Stimulated activated effector memory CD8-positive, alpha-beta T cell treated with anti-CD3 and anti-CD28 coated beads, Interleukin-12 subunit alpha, Interleukin-12 subunit beta, amount 100 ng/mL, for 72 hours (primary cell): ENCODE results near the gene ABLIM1.

Experiments used
- ATAC-seq: fragments of 150-1000 bp; cut with Tn5 transposase; 2 replicates; pipeline ENCODE4 v1.10.0; 2021
- DNase-seq, 2 donors: peaks; one replicate each; pipeline ENCODE4 v3.0.0; 2021 to 2022; ENCODE audit warnings: low spot score in 2 of 2
- H3K27ac Mint-ChIP-seq: one replicate; pipeline ENCODE4 v1.8.0; 2022; ENCODE audit warnings: mild to moderate bottlenecking, mixed read lengths
- H3K36me3 Mint-ChIP-seq: one replicate; pipeline ENCODE4 v1.8.0; 2022; ENCODE audit warnings: mild to moderate bottlenecking, mixed read lengths
- H3K4me1 Mint-ChIP-seq: one replicate; pipeline ENCODE4 v1.8.0; 2022; ENCODE audit warnings: mixed read lengths
- H3K4me3 Mint-ChIP-seq: one replicate; pipeline ENCODE4 v1.8.0; 2022; ENCODE audit warnings: mild to moderate bottlenecking, mixed read lengths
- H3K9me3 Mint-ChIP-seq: one replicate; pipeline ENCODE4 v1.8.0; 2022; ENCODE audit warnings: mixed read lengths

The ABLIM1 gene

DNA sequence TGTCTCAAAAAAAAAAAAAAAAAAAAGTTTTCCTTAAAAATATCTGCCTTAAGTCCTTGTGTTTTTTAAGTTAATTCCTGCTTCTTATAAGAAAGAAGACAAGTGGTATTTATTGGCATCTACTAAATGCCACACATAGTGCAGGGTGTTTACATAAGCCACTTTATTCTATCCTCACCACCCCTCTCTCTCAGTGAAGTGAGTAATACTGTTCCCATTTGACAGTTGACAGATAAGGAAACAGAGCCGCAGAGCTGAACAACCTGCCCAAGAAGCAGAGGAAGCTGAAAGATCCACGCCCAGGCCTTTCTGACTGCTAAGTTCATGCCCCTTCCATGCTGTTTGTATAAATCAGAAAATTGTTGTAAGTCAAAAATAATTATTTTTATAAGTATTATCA is 54.1 kb downstream of the ABLIM1 start:
- DNase-seq = no peak
- Mint-ChIP-seq H3K4me3 (no peak overlapping the region), H3K36me3 (no peaks in the 10 kb centered on the region), H3K27ac (no peak overlapping the region), H3K9me3 (no peaks in the 10 kb centered on the region), H3K4me1 (peaks cover 9% of the 10 kb centered on the region)
- peak; percentile 88 for ATAC-seq

DNA sequence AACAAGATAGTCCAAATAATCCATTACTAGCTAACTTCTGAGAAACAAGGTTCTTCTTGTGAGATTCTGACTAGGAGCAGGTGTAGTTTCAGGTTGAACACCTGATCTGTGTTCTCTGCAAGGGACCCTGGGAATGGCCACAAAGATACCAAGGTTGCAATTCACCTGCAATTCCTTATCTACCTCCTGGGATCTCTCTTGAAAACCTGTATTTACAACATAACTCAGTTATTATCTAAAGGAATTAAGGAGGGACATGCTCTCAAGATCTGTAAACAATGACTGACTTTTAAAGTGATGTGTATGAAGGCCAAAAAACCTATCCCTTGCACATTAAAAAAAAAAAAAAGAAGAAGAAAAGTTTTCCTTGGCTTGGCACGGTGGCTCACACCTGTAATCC is 54.8 kb downstream of the ABLIM1 start:
- H3K27ac Mint-ChIP-seq = no peak overlapping the region
- no peak for ATAC-seq
- no peak overlapping the region for H3K4me3 Mint-ChIP-seq

DNA sequence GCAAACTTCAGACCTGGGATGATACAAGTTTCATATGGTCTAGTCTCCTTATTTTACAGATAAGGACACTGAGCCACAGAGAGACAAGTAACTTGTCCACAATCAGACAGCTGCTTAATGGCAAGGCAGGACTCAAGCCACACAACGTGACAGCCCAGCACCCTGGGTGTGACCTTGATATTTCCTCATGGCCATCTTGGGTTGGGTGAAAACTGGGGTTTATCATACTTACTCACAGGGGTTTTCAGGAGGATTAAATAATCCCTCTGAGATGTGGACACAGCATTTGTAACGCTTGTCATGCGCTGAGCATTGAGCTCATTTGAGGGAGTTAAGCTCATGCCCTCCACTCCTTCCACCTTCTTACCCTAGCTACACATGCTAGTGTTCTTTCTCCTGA is 58.0 kb downstream of the ABLIM1 start:
- no peak overlapping the region for H3K4me3 Mint-ChIP-seq
- ATAC-seq (peak; percentile 27), DNase-seq (no peak)
- H3K4me1 Mint-ChIP-seq = peaks cover 9% of the 10 kb centered on the region
- H3K27ac Mint-ChIP-seq = no peak overlapping the region
- H3K36me3 Mint-ChIP-seq = no peaks in the 10 kb centered on the region
- H3K9me3 Mint-ChIP-seq = no peaks in the 10 kb centered on the region

More for the DNA sequence above, 54.8 kb downstream of the ABLIM1 start:
- H3K9me3 Mint-ChIP-seq = no peaks in the 10 kb centered on the region
- no peaks in the 10 kb centered on the region for H3K36me3 Mint-ChIP-seq
- DNase-seq = no peak
- H3K4me1 Mint-ChIP-seq = peaks cover 9% of the 10 kb centered on the region

DNA sequence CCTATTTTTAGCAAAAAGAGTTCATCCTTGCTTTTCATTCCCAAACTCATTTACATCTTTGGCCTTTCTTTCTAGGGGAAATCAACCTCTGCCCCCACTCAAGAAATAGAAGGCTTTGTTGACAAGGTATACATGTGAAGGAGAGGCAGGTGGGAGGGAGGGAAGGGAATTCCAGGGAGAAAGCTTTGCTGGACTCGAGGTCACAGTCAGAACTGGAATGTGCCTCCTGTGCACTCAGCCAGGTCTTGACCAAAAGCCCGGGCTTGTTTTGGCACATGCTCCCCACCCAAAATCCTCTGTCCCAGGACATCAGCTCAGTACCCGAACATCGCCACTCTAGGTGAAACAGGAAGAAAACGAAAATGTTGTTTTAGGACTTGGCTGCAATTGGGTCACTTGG is 61.3 kb downstream of the ABLIM1 start:
- Mint-ChIP-seq H3K27ac (no peak overlapping the region), H3K36me3 (no peaks in the 10 kb centered on the region), H3K4me3 (no peak overlapping the region), H3K9me3 (no peaks in the 10 kb centered on the region), H3K4me1 (peaks cover 9% of the 10 kb centered on the region)
- DNase-seq (no peak), ATAC-seq (no peak)

DNA sequence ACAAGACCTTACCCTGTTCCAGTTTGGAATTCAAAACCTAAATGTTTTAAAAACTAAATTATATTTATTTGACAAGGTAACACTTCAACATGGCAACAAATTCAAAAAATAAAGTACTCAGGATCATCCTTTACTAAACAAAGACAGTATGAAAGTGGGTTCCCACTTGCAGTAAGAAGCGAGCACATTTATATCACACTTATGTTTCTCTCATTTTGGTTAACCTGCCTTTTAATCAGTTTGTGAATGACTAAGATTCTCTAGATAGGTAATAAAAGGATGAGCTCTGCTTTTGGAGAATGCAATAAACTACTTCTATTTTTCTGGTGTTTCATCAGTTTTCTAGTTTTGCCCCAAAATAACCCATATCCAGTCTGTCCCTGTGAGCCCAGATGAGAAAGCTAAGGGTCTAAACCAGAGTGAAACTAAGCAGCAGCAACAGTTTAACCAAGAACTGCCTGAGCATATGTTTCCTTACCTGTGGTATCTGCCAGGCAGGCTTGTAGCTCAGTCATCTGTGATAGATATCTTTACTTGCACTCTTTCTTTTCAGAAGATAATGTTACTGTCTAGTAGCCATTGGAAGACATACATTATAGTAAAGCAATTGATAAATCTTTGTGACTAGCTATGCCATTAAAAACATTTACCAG is 64.1 kb downstream of the ABLIM1 start:
- Mint-ChIP-seq H3K4me1 (no peaks in the 10 kb centered on the region), H3K9me3 (no peaks in the 10 kb centered on the region), H3K36me3 (no peaks in the 10 kb centered on the region), H3K27ac (no peak overlapping the region), H3K4me3 (no peak overlapping the region)
- ATAC-seq (peak; percentile 71), DNase-seq (no peak)

DNA sequence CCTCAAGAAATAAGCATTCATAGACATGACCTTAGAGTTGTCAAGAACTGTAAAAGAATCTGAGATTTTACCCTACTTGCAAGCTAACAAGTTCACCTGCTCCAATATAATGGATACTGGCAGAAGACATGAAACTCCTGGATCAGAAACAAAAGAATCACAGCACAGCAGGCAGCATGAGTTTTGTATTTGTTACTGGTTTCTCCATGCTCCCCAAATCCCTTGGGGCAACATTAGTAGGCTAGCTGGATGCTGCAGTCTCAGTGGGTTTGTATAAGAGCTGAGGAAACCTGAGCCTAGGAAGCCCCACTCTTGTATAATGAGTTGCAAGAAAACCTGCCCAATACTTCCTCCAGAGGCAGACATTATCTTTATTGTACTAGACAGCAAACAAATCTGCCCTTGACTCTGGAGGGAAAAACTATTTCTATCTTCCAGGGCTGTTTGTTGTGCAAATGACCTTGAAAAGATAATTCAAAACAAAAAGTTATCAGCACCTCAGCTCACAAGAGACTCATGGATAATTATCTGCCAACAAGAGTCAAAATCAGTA is 64.8 kb downstream of the ABLIM1 start:
- Mint-ChIP-seq H3K4me1 (no peaks in the 10 kb centered on the region), H3K36me3 (no peaks in the 10 kb centered on the region), H3K27ac (no peak overlapping the region), H3K9me3 (no peaks in the 10 kb centered on the region), H3K4me3 (no peak overlapping the region)
- no peak for ATAC-seq
- DNase-seq = no peak

DNA sequence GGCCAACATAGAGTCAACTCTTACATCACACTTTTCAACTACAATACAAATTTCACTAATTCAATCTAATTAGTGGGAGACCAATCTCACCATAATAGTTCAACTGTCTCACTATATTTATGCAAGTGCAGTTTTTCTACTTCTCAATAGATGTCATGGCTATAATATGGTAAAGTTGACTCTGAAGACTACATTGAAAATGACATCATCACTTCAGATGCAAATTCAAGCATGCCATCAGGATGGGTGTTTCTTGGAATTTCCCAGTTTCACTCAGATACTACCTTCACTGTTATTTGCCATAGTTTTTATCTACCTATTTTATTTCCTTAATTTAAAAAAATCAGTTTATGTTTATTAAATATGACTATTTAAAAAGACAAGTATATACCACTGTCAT is 67.1 kb downstream of the ABLIM1 start:
- ATAC-seq (no peak), DNase-seq (no peak)
- H3K36me3 Mint-ChIP-seq = no peaks in the 10 kb centered on the region
- H3K4me3 Mint-ChIP-seq = no peak overlapping the region
- H3K9me3 Mint-ChIP-seq = no peaks in the 10 kb centered on the region
- no peak overlapping the region for H3K27ac Mint-ChIP-seq
- H3K4me1 Mint-ChIP-seq = no peaks in the 10 kb centered on the region

DNA sequence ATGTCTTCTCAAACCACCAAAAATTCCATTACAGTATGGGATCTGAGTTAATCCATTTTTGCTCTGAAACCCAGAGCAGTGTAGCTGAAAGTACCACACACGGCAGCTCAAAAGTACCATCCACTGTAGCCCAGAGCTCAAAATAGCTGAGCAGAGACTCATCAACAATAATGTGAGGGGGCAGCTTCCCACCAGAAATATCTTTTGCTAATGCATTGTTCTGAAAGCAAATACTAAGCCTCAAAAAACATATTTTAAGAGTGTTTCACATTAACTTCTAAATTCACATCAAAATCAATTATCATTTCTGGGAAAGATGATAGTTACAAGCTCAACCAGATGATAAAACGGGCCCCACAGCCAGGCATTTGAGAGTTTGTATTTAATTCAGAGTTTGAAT is 73.7 kb downstream of the ABLIM1 start:
- DNase-seq = no peak
- H3K9me3 Mint-ChIP-seq = no peaks in the 10 kb centered on the region

DNA sequence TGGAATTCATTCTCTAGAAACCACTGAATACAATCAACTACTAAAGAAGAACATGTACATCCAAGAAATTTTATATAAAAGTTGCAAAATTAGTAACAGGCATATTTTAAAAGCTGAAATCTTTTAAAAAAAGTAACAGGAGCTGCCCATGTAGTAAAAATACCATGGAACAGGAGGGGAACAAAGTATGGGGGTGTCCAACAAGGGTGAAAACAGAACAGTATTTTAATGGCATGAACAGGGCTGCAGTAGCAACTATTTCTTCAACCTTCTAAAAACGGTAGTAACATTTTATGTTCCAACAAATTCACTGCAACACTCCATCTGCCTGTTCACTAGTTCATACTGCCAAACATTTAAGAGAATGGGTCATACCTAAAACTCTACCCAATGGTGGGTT is 77.0 kb downstream of the ABLIM1 start:
- ATAC-seq (no peak), DNase-seq (no peak)
- no peaks in the 10 kb centered on the region for H3K4me1 Mint-ChIP-seq
- no peak overlapping the region for H3K4me3 Mint-ChIP-seq
- no peaks in the 10 kb centered on the region for H3K9me3 Mint-ChIP-seq
- no peak overlapping the region for H3K27ac Mint-ChIP-seq
- H3K36me3 Mint-ChIP-seq = no peaks in the 10 kb centered on the region

More for the DNA sequence above, 73.7 kb downstream of the ABLIM1 start:
- Mint-ChIP-seq H3K4me1 (no peaks in the 10 kb centered on the region), H3K27ac (no peak overlapping the region), H3K36me3 (no peaks in the 10 kb centered on the region), H3K4me3 (no peak overlapping the region)
- no peak for ATAC-seq

DNA sequence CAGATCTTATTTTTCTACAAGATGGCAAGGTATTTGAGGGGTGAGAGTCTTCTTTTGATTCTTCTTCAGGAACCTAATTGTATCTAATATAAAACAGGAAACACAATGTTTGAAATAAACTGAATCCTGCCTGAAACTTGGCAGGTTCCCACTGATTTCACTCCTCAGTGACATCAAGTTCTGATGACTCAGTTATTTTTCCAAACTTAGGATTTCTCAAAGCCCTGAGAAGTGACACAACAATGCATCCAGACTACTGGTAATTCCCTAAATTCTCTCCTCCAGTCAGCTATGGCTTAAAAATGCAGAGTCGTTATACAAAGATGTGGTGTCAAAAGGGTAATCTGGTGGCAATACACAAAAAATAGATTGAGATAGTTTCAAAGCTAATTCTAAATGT is 80.9 kb downstream of the ABLIM1 start:
- no peaks in the 10 kb centered on the region for H3K9me3 Mint-ChIP-seq
- no peak overlapping the region for H3K4me3 Mint-ChIP-seq

DNA sequence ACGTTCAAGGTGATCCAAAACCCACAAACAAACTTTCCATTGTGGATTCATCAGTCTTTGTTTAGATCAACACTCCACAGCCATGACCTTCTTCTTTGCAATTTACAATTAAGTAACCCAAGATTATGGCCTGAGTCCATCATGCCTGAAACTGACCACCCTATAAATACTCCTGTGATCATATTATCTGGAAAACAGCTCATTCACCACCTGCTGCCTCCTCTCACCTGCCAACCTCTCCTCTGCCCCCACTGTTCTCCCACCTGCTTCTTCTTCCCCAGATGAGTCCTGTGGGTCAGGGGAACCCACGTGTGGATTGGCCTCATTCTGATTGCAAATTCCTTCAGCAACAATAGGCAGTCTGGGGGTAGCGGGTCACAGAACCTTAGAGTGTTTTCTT is 81.4 kb downstream of the ABLIM1 start:
- no peaks in the 10 kb centered on the region for H3K36me3 Mint-ChIP-seq
- H3K9me3 Mint-ChIP-seq = no peaks in the 10 kb centered on the region
- DNase-seq (no peak), ATAC-seq (no peak)
- H3K27ac Mint-ChIP-seq = no peak overlapping the region
- H3K4me1 Mint-ChIP-seq = no peaks in the 10 kb centered on the region
- H3K4me3 Mint-ChIP-seq = no peak overlapping the region

More for the DNA sequence above, 80.9 kb downstream of the ABLIM1 start:
- no peak for ATAC-seq
- Mint-ChIP-seq H3K36me3 (no peaks in the 10 kb centered on the region), H3K27ac (no peak overlapping the region), H3K4me1 (no peaks in the 10 kb centered on the region)
- DNase-seq = no peak

DNA sequence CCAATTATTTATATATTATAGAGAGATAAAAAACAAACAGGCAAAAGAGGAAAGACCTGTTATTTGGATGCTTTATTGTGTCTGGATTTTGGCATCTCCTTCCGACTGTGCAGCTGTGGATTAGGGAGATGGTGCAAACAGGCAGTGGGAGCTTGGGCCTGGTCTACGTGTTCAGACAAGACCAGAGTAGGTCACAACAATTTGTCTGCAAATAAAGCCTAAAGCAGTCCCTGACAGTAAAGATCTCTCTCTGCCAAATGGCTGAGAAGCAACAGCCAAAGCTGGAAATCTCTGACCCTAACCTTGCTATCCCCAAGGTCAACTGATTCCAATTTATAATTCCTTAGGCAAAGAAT is 82.0 kb downstream of the ABLIM1 start:
- DNase-seq (no peak), ATAC-seq (no peak)
- Mint-ChIP-seq H3K27ac (no peak overlapping the region), H3K4me3 (no peak overlapping the region), H3K9me3 (no peaks in the 10 kb centered on the region), H3K36me3 (no peaks in the 10 kb centered on the region), H3K4me1 (no peaks in the 10 kb centered on the region)

DNA sequence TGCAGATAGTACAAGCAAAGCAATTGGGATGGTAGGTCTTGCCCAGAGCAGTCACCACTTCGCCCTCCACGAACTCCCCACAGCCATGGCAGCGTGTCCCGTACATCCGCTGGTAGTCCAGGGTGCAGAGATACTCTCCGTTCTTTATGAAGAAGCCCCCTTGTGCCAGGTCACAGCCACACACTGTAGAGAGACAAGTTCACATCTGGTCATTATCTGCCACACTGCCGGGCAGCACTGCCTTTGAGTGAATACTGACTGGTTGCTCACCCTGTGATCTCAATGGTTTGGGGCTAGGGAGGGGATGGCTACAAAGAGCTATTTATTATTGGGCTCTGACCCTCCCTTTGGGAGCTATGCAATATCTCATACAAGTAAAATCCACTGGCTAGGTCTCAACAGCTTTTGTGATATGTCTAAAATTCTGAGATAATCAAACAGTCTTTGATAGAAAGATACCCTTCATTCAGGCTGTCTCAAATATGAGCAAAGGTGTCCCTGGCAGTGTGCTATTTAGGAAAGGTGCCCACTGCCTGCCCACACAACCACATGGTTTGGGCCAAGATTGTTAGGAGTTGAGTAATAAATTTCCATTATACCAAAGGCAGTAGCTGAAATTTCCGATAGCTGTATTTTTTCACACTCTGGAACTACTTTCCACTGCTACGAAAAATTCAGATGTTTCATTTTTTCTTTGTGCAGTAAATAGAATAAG is 82.5 kb downstream of the ABLIM1 start:
- Mint-ChIP-seq H3K4me1 (no peaks in the 10 kb centered on the region), H3K9me3 (no peaks in the 10 kb centered on the region), H3K27ac (no peak overlapping the region), H3K4me3 (no peak overlapping the region), H3K36me3 (no peaks in the 10 kb centered on the region)
- no peak for ATAC-seq
- no peak for DNase-seq

DNA sequence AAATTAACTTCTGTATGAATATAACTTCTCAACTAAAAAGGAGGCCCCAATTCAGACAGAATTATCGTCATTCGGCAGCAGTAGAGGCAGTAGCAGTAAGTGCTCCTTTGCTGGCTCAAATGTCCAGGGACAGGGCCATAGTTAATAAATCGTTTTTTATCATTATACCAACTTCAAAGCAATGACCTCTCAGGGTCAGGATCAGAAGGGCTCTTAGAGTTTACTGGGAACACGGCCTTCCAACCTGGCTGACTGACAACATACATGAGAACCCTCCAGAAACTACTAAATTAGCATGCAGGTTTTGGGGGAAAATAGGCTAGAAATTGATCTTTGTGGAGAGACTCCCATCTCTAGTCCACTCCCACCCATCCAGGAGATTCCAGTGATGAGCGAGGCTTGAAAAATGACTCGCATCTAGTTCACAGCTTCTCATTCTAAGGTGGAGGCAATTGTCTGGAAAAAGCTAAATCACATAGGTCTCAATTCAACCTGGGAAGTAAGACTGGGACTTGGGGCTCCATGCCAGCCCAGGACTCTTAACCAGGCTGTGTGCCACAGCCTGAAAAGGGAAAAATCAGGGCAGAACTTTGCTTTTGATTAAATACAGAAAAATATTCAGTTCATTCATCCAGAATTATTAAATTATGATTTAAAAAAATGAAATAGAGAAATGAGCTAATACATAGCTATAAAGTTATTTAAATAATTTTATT is 84.6 kb downstream of the ABLIM1 start:
- Mint-ChIP-seq H3K27ac (no peak overlapping the region), H3K4me1 (no peaks in the 10 kb centered on the region), H3K9me3 (no peaks in the 10 kb centered on the region), H3K36me3 (no peaks in the 10 kb centered on the region), H3K4me3 (no peak overlapping the region)
- ATAC-seq (no peak), DNase-seq (no peak)

DNA sequence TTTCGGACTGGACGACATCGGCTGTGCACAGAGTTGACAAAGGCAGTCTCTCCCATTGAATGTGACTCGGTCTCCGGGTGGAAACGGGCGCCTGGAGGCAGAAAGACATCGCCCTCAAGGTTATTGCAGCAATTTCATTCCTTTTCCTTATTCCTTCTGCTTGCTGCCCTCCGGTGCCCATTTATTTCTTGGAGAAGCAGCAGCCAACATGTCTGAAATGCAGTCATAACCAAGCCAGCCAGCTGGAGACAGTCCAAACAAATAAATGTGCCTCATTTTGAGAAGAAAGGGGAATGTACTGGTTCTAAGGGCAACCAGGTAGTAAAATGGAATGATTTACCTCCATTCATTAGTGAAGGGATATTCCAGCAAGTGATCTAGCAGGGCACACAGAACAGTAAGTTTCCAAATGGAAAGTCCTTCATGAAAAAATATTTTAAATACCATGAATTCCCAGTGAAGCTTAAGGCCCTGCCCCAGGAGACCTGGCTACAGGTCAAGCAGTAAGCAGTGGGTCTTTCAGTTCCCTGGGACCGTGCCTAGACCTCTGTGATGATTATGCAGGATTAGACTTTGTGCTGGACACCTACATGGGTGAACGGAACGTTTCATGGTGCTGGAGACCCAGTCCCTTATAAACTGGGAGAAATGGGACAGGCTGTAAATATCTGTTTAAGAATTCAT is 86.6 kb downstream of the ABLIM1 start:
- DNase-seq (no peak), ATAC-seq (no peak)
- Mint-ChIP-seq H3K36me3 (no peaks in the 10 kb centered on the region), H3K9me3 (no peaks in the 10 kb centered on the region), H3K4me1 (no peaks in the 10 kb centered on the region), H3K27ac (no peak overlapping the region), H3K4me3 (no peak overlapping the region)
